GM10847 (cell line): ENCODE data around the gene DUS4L.

Experiments used
- POLR2A ChIP-seq: IDR thresholded peaks from 2 replicates; pipeline ENCODE4 v1.6.1; 2011; ENCODE audit not compliant: insufficient read length; ENCODE audit errors: extremely low read depth

DUS4L gene

DNA sequence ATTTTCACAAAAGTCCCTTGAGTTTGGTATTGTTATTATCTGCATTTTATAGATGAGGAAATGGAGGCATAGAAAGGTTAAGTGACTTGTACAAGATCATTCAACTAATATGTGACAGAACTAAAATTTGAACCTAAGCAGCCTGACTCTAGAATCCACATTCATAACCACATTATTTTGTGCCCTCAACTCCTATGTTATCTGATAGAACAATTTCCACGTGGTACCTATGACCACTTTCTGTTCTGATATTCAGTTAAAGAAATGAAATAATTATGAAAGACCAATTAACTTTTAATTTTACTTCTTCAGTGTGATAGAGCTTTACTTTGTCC is 33.8 kb downstream of the DUS4L start:
- no peak for TF ChIP-seq POLR2A

DNA sequence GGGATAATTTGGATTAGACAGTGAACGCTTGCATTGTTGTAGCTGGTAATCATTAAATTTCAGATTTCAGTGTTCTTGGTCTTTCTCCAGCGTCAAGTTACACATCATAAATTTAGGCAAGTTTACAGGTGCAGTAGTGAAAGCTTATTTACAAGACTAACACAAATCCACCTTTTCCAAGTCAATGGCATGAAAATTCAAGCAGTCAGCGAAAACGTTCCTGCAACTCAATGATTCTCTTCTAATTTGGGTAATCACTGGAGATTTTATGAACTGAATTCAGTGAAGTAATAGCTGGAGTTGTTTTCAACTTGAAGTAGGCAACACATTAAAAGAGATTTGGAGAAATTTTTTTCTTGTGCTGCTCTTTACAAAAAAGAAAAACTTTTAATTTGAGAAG is 34.2 kb downstream of the DUS4L start:
- no peak for TF ChIP-seq POLR2A

DNA sequence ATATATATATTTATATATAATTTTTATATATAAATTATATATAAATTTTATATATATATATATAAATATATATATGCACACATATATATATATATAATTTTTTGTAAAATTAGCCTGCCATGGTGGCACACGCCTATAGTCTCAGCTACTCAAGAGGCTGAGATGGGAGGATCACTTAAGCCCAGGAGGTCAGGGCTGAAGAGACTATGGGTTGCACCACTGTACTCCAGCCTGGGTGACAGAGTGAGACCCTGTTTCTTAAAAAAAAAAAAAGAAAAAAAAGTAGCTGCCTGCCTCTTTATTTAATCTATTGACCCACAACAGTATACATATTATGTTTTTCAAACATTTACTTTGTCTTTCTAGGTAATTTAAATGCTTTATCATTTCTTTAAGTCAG is 35.5 kb downstream of the DUS4L start:
- TF ChIP-seq POLR2A, result no peak

DNA sequence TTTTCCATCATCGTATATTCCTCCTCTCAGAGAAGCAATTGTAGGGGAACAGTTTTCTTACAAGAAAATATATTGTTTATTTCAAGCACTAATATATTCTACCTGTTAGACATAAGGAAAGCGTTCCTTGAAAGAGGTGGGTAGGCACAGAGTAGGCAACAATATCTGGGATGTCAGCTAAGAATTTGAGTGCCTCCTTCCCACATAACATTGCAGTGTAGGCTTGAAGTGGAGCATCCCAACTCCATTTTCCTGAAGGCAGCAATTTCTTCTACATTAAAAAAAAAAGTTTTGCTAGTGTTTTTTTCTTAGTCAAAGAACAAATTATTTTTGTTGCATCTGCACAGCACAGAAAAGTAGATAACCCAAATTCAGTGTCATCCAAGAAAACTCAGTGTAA is 37.0 kb downstream of the DUS4L start:
- TF ChIP-seq POLR2A, result no peak

DNA sequence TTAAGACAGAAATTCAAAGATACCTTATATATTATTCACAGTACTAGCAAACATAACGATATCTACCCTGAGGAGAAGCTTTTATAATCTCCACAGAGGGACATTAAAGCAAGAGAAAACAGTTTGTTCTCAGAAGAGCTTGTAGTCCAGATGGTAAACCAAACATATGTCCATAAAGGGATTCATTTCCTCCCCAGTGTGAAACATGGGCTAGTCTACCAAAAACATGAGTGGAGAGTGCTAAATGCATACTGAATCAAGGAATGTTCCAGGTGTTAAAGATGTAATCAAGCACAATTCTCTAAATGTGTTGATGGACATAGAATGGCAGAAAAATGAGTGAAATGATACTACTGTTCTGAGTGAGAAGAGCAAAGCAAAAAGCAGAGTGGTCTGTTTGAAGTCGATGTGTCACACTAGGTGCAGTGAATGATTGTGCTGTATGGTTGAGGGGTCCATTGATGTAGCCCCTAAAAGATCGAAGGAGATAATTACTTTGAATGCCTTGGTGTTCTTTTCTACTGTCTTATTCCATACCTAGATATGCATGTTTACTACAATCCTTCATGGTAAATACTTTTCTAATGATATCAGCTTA is 41.5 kb downstream of the DUS4L start:
- no peak for TF ChIP-seq POLR2A

DNA sequence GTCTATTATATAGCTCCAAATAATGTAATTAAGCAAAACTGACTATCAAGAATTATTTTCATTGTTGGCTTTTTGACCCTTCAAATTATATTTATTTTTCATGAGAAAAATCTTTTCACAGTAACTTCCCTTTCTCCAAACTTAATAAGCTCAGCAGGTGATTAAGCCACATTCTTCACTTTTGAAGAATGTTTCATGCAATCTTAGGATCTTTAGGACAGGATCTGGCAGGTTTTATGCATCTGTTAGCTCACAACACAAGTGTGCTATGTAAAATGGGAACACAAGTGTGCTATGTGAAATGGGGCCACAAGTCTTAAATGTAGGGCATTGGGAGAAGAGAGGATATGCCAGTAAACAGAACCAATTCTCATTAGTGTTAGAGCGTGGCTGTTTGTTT is 42.5 kb downstream of the DUS4L start:
- TF ChIP-seq POLR2A, result no peak

DNA sequence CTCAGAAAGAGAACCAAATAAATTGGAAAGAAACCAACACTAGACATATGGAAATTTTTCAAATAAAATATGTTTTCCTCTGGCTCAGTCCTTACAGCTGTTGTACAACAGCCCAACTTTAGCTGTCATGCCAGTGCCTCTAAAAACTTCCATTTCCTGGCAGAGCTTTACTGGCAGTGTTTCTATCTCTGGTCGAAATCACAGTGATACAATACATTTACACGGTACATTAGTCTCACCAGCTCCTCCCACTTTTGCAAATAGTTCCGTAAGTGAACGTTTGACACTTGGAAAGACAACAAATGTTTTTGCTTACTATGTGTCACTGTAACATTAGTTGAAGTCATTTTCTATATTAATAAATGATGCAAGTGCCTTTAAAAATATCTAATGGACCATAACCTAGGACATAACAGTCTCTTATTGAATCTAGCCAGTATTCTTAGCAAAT is 46.1 kb downstream of the DUS4L start:
- TF ChIP-seq POLR2A, result no peak

DNA sequence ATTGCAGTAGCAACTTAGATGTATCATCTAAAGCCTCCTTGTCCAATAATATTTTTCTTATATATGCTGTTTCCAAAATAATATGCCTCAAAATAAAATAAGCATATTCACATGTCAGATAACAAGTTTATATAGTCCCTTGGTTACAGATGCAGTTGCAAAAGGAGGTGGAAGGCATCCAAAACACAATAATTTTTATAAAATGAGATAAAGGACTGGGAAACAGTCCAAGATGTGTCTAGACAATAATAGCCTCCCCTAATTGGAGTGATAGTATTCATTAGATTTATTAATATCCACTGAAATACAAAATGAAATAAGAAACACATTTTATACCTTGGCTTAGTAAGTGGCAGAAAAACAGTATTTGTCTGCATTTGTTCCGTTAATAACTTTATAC is 46.6 kb downstream of the DUS4L start:
- TF ChIP-seq POLR2A, result no peak

DNA sequence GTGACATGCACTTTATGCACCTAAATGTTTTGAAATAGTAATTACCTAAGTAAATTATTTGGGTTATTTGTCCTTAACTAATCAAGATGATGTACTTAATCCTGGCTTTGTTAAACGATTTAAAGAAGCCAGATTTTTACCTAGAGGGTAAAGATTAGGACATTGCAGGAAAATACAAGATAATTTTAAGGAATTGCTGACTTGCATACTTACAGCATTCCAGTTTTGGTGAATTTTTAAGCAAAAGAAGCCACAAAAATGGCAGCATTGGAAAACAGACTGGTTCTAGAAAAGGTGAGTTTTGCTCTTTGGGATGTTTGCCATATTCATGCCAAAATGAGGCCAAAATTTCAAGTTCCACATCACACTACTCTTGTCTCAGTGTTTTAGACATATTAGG is 49.7 kb downstream of the DUS4L start:
- no peak for TF ChIP-seq POLR2A

DNA sequence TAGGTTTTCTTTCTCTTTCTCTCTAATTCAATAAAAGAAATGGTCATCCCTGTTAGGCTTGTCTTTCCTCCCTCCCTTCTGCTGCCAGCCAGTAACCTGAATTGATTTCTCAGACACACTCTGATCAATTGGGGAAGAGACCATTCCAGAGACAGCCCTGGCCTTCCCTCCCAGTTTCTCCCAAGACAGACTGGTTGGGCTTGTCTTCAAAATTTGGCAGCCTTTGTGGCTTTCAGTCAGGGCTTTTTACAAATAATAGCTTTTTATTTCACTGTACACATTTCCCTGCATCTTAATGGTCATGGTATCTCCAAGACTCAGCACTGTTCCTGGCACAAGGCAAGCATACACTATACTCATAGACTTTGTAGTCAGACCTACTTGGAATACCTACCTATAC is 50.2 kb downstream of the DUS4L start:
- TF ChIP-seq POLR2A, result no peak

DNA sequence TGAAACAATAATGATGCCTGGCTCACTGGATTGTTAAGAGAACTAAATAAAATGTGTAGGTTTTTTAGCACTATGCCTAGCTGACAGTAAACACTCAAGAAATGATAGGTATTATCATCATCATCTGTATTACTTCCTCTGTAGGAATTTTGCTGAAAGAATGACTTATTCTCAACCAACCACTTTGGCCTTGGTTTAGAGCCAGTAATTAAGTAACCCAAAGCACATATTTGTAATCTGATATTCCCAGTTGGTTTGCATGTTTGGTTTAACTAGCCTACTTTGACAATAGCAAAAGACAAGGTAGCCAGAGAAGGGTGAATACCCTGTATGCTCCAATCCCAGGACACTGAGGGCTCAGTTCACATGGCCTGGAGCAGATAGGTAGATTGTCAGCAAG is 50.7 kb downstream of the DUS4L start:
- TF ChIP-seq POLR2A, result no peak

DNA sequence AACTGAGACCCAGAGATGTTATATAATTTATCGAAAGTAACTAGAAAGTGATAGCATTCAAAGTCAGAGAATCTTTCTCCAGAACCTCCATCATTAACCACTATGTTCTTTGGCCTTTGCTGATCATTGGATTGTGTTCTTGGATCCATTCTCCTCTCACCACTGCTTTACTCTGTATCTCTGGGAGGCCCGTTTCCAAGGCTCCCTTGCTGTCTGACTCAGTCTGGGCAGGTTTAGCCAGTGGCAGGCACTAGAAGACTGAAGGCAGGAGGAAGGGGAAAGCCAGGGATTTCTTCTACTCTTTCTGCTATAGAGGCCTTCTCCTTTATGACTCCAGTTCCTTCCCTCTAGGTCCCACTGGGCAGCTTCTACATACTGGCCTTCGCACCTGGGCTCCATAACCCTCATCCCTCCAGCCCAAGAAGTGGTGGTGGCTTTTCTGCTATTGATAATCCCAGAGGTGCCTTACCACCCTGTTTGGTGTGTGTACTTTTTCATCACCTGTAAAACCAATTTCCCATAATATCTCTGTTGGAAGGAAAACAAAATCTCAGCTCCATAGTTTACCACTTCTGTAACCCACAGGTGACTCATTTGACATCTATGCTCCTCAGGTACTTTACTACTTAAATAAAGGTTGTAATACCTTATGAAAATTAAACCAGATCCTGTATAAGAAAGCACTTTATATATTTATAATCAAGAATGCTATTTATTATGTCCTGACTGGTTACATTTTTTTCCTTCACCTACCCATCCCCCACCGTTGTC is 52.3 kb downstream of the DUS4L start:
- no peak for TF ChIP-seq POLR2A

DNA sequence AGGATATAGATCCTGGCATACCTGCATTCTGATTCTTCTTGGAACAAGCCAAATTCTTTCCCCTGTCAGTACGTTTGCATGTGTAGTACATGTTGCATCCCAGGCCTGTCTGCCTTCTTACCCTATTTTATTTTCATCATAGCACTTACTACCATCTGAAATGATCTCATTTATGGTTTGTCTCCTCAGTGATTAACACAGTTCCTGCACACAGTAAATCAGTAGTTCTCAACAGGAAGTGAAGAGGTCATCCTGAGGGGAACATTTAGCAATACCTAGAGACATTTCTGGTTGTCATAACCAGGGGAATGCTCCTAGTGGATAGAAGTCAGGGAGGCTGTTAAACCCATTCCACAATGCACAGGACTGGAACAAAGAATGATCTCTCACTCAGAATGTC is 58.7 kb downstream of the DUS4L start:
- TF ChIP-seq POLR2A, result no peak

DNA sequence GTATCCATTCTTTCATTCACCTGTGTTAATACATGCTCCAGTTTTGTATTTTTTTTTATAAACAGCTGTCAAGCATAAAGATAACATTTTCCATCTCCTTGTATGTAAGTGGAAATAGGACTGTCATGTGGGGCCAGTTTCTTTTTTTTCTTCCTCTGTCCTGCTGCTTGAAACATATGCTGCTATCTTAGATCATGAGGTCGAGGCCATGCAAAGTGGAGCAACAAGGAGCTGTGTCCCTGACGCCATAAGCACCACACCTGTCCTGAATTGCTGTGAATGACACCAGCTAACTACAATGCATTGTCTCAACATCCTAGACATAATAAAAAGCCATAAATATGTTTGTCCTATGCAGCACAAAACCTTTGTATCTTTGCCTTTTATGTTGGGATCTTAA is 59.1 kb downstream of the DUS4L start:
- no peak for TF ChIP-seq POLR2A

DNA sequence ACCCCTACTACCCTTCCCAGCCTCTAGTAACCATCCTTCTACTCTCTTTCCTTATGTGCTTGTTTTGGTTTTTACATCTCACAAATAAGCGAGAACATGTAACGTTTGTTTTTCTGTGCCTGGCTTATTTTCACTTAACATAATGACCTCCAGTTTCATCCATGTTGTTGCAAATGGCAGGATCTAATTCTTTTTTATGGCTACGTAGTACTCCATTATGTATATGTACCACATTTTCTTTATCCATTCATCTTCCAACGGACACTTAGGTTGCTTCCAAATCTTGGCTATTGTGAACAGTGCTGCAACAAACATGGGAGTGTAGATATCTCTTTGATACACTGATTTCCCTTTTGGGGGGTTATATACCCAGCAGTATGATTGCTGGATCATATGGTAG is 63.2 kb downstream of the DUS4L start:
- no peak for TF ChIP-seq POLR2A
